ENCODE results near the gene CTNNA1. TPM values are rescaled to one million over a fixed set of nuclear protein-coding genes. Genes with fewer than 3 reads are reported as not detected.
"Not testable (repeated sequence)": the region's sequence is repeated elsewhere in the genome, so short reads cannot be mapped to it uniquely, and the experiment has no call there.

Gene CTNNA1
- total and polyA plus RNA-seq, 8 donors = 53.9 to 193 (median 108) TPM

- Histone ChIP-seq H3K27ac (no peak overlapping the region), H3K4me3 (no peak overlapping the region), H3K36me3 (no peaks in the 10 kb centered on the region), H3K27me3 (no peaks in the 10 kb centered on the region), H3K9me3 (no peaks in the 10 kb centered on the region), H3K4me1 (no peaks in the 10 kb centered on the region)
- DNase-seq (no peak), ATAC-seq (no peak), FAIRE-seq (no peak)
- no peak for TF ChIP-seq CTCF (IDR thresholded peaks at IDR 0.05)
- intact Hi-C loops (cut with DNase I) = no loop called here
Measured at GRCh38 chr5:138805096-138805495, 51.9 kb downstream of the CTNNA1 start.

- no peak overlapping the region for H3K4me3 ChIP-seq
- no peak overlapping the region for H3K27ac ChIP-seq
- intact Hi-C loops (cut with DNase I) = no loop called here
- H3K4me1 ChIP-seq = no peaks in the 10 kb centered on the region
- FAIRE-seq (no peak), ATAC-seq (no peak), DNase-seq (no peak)
- no peaks in the 10 kb centered on the region for H3K9me3 ChIP-seq
- no peak for TF ChIP-seq CTCF (IDR thresholded peaks at IDR 0.05)
- no peaks in the 10 kb centered on the region for H3K27me3 ChIP-seq
- H3K36me3 ChIP-seq = no peaks in the 10 kb centered on the region
- WGBS, 2 donors = 94 to 98% methylated on average over 1 of the region's 1 CpG
Measured at GRCh38 chr5:138807182-138807581, 54.0 kb downstream of the CTNNA1 start.

GRCh38 chr5:138809391-138809790 is 56.2 kb downstream of the CTNNA1 start:
- Histone ChIP-seq H3K9me3 (no peaks in the 10 kb centered on the region), H3K27ac (no peak overlapping the region), H3K36me3 (peaks cover 0 to 7% (median 0%) of the 10 kb centered on the region in 3 donors), H3K4me3 (no peak overlapping the region), H3K27me3 (no peaks in the 10 kb centered on the region), H3K4me1 (no peaks in the 10 kb centered on the region)
- DNase-seq (no peak), ATAC-seq (no peak), FAIRE-seq (no peak)
- no peak for TF ChIP-seq CTCF (IDR thresholded peaks at IDR 0.05)
- intact Hi-C loops (cut with DNase I) = no loop called here

- FAIRE-seq; intact Hi-C loops (cut with DNase I): not testable (repeated sequence)
- 94 to 98% methylated on average over 15 to 25 of the region's 35 CpGs for WGBS, 2 donors
Measured at GRCh38 chr5:138810861-138811260, 57.6 kb downstream of the CTNNA1 start.

GRCh38 chr5:138815529-138815928 is 62.3 kb downstream of the CTNNA1 start:
- 96 to 98% methylated on average over 5 of the region's 5 CpGs for WGBS, 2 donors
- Histone ChIP-seq H3K4me3 (no peak overlapping the region), H3K9me3 (no peaks in the 10 kb centered on the region), H3K4me1 (no peaks in the 10 kb centered on the region), H3K36me3 (peaks cover 0 to 11% (median 0%) of the 10 kb centered on the region in 3 donors), H3K27ac (no peak overlapping the region), H3K27me3 (no peaks in the 10 kb centered on the region)
- DNase-seq (no peak), ATAC-seq (no peak), FAIRE-seq (no peak)
- no peak for TF ChIP-seq CTCF (IDR thresholded peaks at IDR 0.05)
- intact Hi-C loops (cut with DNase I) = no loop called here

More at GRCh38 chr5:138810861-138811260, 57.6 kb downstream of the CTNNA1 start:
- H3K36me3 ChIP-seq = peaks cover 0 to 11% (median 0%) of the 10 kb centered on the region in 3 donors
- not testable (repeated sequence) for ATAC-seq, H3K4me3 ChIP-seq, H3K9me3 ChIP-seq, H3K4me1 ChIP-seq, DNase-seq, H3K27me3 ChIP-seq, H3K27ac ChIP-seq

Data from pancreas (tissue), 10 donors.